GM12892 (cell line): Measurements from ENCODE around the gene ERO1A.

ENCODE experiments used
- DNase-seq: peaks from one replicate; pipeline ENCODE4 v3.0.0; 2011; ENCODE audit not compliant: insufficient read length
- FAIRE-seq: peaks from 2 replicates; lab custom pipeline; 2011; peaks lifted over from hg19 to GRCh38; lab: Jason Lieb, UNC
- POLR2A ChIP-seq: IDR thresholded peaks from 2 replicates; pipeline ENCODE4 v1.6.1; 2011; ENCODE audit warnings: low read depth, low read length, control low read depth
- POLR2AphosphoS5 ChIP-seq: IDR thresholded peaks from 2 replicates; pipeline ENCODE4 v1.6.1; 2011; ENCODE audit warnings: low read depth, low read length, control low read depth
- TAF1 ChIP-seq: IDR thresholded peaks from 2 replicates; pipeline ENCODE4 v1.6.1; 2011; ENCODE audit warnings: low read depth, mild to moderate bottlenecking, control low read depth, low read length, borderline replicate concordance

ERO1A gene

GRCh38 chr14:52693036-52693435, 2.3 kb downstream of the ERO1A start:
- TF ChIP-seq TAF1 = no peak
- TF ChIP-seq POLR2A = no peak
- TF ChIP-seq POLR2AphosphoS5 = no peak
- DNase-seq (no peak), FAIRE-seq (no peak)

GRCh38 chr14:52692248-52692962, 3.0 kb downstream of the ERO1A start:
- TF ChIP-seq TAF1 = no peak
- TF ChIP-seq POLR2AphosphoS5 = no peak
- no peak for TF ChIP-seq POLR2A
- FAIRE-seq = no peak

GRCh38 chr14:52690983-52691760, 4.2 kb downstream of the ERO1A start:
- FAIRE-seq (no peak), DNase-seq (no peak)
- TF ChIP-seq POLR2AphosphoS5 (no peak), TAF1 (no peak), POLR2A (no peak)

More at GRCh38 chr14:52692248-52692962, 3.0 kb downstream of the ERO1A start:
- no peak for DNase-seq

GRCh38 chr14:52686176-52686575, 9.2 kb downstream of the ERO1A start:
- no peak for TF ChIP-seq POLR2AphosphoS5
- TF ChIP-seq POLR2A = no peak
- TF ChIP-seq TAF1 = no peak
- FAIRE-seq (no peak), DNase-seq (no peak)

GRCh38 chr14:52683985-52684520, 11.3 kb downstream of the ERO1A start:
- TF ChIP-seq POLR2AphosphoS5 (no peak), POLR2A (no peak), TAF1 (no peak)
- FAIRE-seq (no peak), DNase-seq (no peak)

- peak; percentile 73 for FAIRE-seq
- no peak for DNase-seq
- TF ChIP-seq POLR2AphosphoS5 (no peak), TAF1 (no peak), POLR2A (no peak)
Observed at GRCh38 chr14:52678591-52678990, 16.8 kb downstream of the ERO1A start.

GRCh38 chr14:52663850-52664249, 31.5 kb downstream of the ERO1A start:
- no peak for DNase-seq
- TF ChIP-seq POLR2AphosphoS5 = no peak
- TF ChIP-seq POLR2A = no peak
- no peak for TF ChIP-seq TAF1
- FAIRE-seq = no peak

GRCh38 chr14:52661314-52661713, 34.0 kb downstream of the ERO1A start:
- peak; percentile 70 for FAIRE-seq
- no peak for DNase-seq
- no peak for TF ChIP-seq TAF1

- FAIRE-seq (peak; percentile 78), DNase-seq (no peak)
- TF ChIP-seq POLR2A = no peak
- TF ChIP-seq POLR2AphosphoS5 = no peak
- TF ChIP-seq TAF1 = no peak
Observed at GRCh38 chr14:52660832-52661231, 34.5 kb downstream of the ERO1A start.

GRCh38 chr14:52660325-52660724, 35.0 kb downstream of the ERO1A start:
- FAIRE-seq (no peak), DNase-seq (no peak)
- TF ChIP-seq POLR2A (no peak), TAF1 (no peak), POLR2AphosphoS5 (no peak)

- no peak for FAIRE-seq
Observed at GRCh38 chr14:52656905-52657304, 38.5 kb downstream of the ERO1A start.

More at GRCh38 chr14:52656905-52657304, 38.5 kb downstream of the ERO1A start:
- DNase-seq = no peak
- TF ChIP-seq TAF1 (no peak), POLR2AphosphoS5 (no peak), POLR2A (no peak)
